Fibroblast of the aortic adventitia (primary cell): Measurements from ENCODE around the gene CREB5. TPM values are rescaled to one million over a fixed set of nuclear protein-coding genes. Genes with fewer than 3 reads are reported as not detected.

Experiments used
- DNase-seq: peaks from one replicate; pipeline ENCODE4 v3.0.0-alpha.2; 2010; ENCODE audit warnings: low read depth
- H3K4me3 ChIP-seq: 2 replicates; pipeline ENCODE4 v1.5.1; 2011; ENCODE audit warnings: low read depth, mild to moderate bottlenecking, control low read depth, low read length, moderate library complexity
- total RNA-seq: library from RNA; depleted of rRNA; stranded (reverse); fragments of >200 nt; gene quantifications from 2 replicates; pipeline ENCODE4 v1.2.3, GENCODE V29; 2012; ENCODE audit warnings: low replicate concordance
- TF ChIP-seq, protein P1 (sequence below): IDR thresholded peaks from 2 replicates; pipeline ENCODE4 v1.5.1; 2011; ENCODE audit warnings: mild to moderate bottlenecking, low read length, control low read depth, inconsistent platforms; ENCODE audit not compliant: insufficient read depth

Gene CREB5
- total RNA-seq, 1 donor = 5.2 TPM

DNA sequence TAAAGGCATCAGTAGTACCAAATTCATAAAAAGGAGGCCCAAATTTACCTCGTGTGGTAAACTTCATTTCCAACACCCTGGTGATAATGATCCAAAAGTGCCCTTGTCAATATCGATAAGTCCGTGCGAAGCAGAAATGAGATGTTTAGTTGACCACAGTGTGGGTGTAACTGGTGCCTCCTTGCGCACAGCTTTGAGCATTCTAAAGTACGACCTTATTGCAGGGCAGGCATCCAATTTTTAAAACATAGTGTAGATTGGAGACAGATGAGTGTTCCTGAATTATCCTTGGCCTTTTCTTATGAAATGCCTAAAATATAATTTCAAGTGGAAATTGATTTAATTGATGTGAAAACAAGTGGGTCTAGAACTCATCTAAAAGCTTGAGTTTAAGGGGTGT is 297.4 kb downstream of the CREB5 start:
- TF ChIP-seq, protein P1, sequence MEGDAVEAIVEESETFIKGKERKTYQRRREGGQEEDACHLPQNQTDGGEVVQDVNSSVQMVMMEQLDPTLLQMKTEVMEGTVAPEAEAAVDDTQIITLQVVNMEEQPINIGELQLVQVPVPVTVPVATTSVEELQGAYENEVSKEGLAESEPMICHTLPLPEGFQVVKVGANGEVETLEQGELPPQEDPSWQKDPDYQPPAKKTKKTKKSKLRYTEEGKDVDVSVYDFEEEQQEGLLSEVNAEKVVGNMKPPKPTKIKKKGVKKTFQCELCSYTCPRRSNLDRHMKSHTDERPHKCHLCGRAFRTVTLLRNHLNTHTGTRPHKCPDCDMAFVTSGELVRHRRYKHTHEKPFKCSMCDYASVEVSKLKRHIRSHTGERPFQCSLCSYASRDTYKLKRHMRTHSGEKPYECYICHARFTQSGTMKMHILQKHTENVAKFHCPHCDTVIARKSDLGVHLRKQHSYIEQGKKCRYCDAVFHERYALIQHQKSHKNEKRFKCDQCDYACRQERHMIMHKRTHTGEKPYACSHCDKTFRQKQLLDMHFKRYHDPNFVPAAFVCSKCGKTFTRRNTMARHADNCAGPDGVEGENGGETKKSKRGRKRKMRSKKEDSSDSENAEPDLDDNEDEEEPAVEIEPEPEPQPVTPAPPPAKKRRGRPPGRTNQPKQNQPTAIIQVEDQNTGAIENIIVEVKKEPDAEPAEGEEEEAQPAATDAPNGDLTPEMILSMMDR = no peak
- no peak overlapping the region for H3K4me3 ChIP-seq
- DNase-seq = no peak

DNA sequence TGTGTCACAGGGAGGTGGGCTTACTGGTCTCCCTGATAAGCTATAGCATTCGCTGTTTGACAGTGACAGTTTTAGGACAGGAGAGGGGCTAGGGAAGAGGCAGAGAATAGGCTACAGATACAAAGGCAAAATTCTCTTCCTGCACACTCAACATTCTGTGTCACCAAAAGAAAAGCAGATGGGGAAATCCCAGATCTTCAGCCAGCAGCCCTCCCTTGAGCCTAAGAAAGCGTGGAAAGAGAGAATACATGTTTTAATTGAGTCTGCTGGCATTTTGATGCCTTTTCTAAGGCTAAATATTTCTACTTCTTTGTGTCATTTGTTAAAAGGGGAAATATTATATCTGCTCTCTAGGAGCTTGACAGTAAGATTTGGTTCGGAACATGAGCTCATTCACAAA is 298.8 kb downstream of the CREB5 start:
- no peak overlapping the region for H3K4me3 ChIP-seq
- DNase-seq = no peak
- TF ChIP-seq, protein P1 = no peak

DNA sequence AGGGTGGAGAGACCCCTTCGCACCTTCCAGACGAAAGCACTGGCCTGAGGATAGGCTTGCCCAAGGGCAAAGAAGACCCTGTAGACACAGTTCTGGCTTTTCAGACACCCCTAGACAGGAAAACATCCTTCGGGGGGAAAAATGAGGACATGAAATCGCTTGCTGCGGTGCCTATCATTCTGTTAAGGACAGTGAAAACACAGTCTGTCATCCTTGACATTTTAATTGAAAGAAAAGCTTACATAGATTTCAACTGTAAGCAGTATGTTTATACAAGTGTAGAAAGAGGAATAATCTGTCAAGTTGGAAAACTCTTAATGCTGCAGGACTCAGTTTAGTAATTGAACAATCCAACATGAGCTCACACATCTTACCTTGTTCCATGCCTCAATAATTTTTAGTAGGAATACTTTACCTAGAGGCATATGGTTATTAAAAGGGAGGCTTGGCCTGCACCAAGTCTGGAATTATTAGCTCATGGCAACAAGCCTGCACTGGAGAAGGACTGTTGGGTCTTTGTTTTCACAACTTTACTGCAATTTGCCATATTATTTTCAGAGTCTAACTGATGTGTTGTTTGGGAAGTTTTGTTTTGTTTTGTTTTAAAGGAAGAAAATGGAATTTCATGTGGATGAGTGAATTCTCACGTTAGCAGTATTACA is 302.3 kb downstream of the CREB5 start:
- no peak for DNase-seq
- TF ChIP-seq, protein P1 = no peak
- H3K4me3 ChIP-seq = no peak overlapping the region

DNA sequence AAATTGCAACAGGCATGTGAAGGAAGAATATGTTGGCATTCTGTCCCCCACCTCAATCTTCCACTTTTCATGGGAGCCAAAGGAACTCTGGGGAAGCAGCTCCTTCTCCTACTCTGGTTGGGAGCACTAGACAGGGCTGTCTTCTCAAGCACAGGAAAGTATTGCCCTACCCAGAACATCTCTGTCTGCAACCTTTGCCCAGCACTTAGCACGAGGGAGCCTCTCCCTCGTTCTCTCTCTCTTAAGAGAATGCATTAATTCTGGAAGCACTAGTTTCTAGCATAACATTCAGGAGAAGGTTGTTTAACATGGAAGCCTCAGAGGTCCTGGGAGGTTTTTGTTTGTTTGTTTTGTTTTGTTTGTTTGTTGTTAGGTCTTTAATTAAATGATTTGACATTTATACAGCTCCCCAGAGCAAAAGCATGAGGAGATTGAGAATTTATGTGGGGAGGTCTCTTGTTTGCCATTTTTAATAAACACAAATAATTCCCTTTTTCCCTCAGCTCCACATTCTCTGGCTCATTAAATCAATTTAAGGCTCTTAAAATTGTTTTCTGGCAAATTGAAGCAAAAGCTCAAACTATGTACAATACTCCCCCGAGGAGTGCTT is 305.2 kb downstream of the CREB5 start:
- TF ChIP-seq, protein P1 = no peak
- no peak for DNase-seq
- H3K4me3 ChIP-seq = no peak overlapping the region

DNA sequence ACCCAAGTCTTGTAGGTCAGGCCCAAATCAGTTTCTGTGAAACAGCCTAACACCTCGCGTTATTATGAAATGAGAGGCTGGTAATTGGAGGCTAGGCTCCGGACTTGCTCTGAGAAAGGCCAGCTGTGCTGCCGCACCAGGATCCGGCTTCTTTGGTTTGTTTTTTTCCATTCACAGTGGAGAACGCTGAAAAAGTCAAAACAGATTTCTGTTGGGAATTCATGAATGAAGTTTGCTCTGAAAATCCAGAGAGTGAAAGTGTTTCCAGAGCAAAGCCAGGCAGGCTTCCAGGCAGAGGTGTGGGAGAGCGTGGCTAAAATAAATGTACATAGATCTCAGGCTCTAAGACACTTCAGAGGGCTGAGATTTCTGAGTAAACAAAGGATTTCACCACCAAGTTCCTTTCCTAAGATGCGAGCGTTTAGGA is 305.8 kb downstream of the CREB5 start:
- TF ChIP-seq, protein P1 = no peak
- no peak for DNase-seq
- no peak overlapping the region for H3K4me3 ChIP-seq

DNA sequence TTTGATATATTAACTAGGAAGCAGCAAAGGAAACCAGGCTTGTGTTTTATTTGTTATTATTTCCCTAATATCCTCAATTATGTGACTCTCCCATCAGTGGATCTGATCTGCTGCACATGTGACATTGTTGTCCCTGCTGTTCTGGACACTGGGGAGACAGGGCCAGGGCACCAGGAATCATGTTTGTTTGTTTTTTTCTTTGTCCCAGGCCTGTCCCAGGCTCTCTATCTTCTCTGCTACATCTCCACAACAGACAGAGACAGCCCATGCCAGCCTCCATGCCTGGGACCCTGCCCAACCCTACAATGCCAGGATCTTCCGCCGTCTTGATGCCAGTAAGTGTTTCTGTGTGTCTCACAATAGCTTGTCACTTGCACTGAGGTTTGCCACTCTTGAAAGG is 306.2 kb downstream of the CREB5 start:
- no peak overlapping the region for H3K4me3 ChIP-seq
- no peak for DNase-seq
- TF ChIP-seq, protein P1 = no peak
